Activated B cell treated with CpG ODN at 0.5 μM for 24 hours (primary cell): ENCODE data around the gene GPR55. TPM values are rescaled to one million over a fixed set of nuclear protein-coding genes. Genes with fewer than 3 reads are reported as not detected.

Source experiments
- ATAC-seq: fragments of 200-7000 bp; cut with Tn5 transposase; one replicate; pipeline ENCODE4 v1.10.0; 2021; ENCODE audit warnings: low read depth, mild to moderate bottlenecking, moderate library complexity
- CTCF ChIA-PET: fragments of 350-600 bp; sonication (Branson Sonifier 250); formaldehyde crosslinking; loops from one replicate; lab custom pipeline; 2021; ENCODE audit warnings: antibody characterized with exemption; lab: Charles Lee
- POLR2A ChIA-PET: fragments of 350-600 bp; sonication (Branson Sonifier 250); formaldehyde crosslinking; loops from one replicate; lab custom pipeline; 2021; ENCODE audit warnings: antibody characterized with exemption; lab: Charles Lee
- DNase-seq: peaks from one replicate; pipeline ENCODE4 v3.0.0; 2022
- H3K27ac Mint-ChIP-seq: one replicate; pipeline ENCODE4 v1.8.0; 2020; ENCODE audit warnings: mixed read lengths
- H3K27me3 Mint-ChIP-seq: one replicate; pipeline ENCODE4 v1.8.0; 2021; ENCODE audit warnings: mixed read lengths
- H3K36me3 Mint-ChIP-seq: one replicate; pipeline ENCODE4 v1.8.0; 2021; ENCODE audit warnings: low read depth, mixed read lengths
- H3K4me1 Mint-ChIP-seq: one replicate; pipeline ENCODE4 v1.8.0; 2021; ENCODE audit warnings: mixed read lengths
- H3K4me3 Mint-ChIP-seq: one replicate; pipeline ENCODE4 v1.8.0; 2020; ENCODE audit warnings: mild to moderate bottlenecking, mixed read lengths
- H3K9me3 Mint-ChIP-seq: one replicate; pipeline ENCODE4 v1.8.0; 2020; ENCODE audit warnings: mixed read lengths
- intact Hi-C: fragments of 100-400 bp; cut with micrococcal nuclease; formaldehyde crosslinking; loops from one replicate; pipeline ENCODE4 v1.15.1; 2024
- total RNA-seq: library from RNA; stranded (reverse); gene quantifications from 2 replicates; pipeline ENCODE4 v1.2.3, GENCODE V29; 2022
- TF ChIP-seq, protein P1 (sequence below): fragments of 200-600 bp; IDR thresholded peaks from one replicate; pipeline ENCODE4 v1.8.0; 2022; ENCODE audit warnings: antibody characterized with exemption, mild to moderate bottlenecking

GPR55 gene
- total RNA-seq, 1 donor from 2014 or later = 6.3 TPM

- Mint-ChIP-seq H3K27ac (no peak overlapping the region), H3K9me3 (no peaks in the 10 kb centered on the region), H3K4me1 (peaks cover 27% of the 10 kb centered on the region), H3K27me3 (peaks cover 1% of the 10 kb centered on the region), H3K36me3 (no peaks in the 10 kb centered on the region), H3K4me3 (no peak overlapping the region)
- intact Hi-C loops = no loop called here
- ATAC-seq (no peak), DNase-seq (no peak)
- CTCF ChIA-PET = no interaction called here
- POLR2A ChIA-PET = no interaction called here
- TF ChIP-seq, protein P1, sequence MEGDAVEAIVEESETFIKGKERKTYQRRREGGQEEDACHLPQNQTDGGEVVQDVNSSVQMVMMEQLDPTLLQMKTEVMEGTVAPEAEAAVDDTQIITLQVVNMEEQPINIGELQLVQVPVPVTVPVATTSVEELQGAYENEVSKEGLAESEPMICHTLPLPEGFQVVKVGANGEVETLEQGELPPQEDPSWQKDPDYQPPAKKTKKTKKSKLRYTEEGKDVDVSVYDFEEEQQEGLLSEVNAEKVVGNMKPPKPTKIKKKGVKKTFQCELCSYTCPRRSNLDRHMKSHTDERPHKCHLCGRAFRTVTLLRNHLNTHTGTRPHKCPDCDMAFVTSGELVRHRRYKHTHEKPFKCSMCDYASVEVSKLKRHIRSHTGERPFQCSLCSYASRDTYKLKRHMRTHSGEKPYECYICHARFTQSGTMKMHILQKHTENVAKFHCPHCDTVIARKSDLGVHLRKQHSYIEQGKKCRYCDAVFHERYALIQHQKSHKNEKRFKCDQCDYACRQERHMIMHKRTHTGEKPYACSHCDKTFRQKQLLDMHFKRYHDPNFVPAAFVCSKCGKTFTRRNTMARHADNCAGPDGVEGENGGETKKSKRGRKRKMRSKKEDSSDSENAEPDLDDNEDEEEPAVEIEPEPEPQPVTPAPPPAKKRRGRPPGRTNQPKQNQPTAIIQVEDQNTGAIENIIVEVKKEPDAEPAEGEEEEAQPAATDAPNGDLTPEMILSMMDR = no peak
These were observed 8.8 kb downstream of the GPR55 start for GRCh38 chr2:230916218-230916617.

DNA sequence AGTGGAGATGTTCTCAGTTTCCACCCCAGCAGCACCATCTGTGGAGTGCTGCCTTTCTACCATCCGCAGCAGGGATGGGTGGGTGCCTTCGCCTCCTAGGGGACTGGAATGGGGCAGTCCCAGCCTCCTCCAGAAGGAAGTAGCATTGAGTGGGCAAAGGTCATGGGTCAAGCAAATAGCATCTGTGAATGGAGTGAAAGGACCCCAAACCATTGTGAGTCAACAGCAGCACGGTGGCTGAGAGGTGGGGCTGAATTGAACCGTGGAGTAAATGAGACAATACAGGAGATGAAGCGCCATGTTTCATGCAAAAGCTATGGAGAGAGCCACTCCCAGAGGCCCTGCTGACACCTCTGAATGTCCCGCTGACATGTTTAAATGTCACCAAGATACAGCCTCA is 9.7 kb downstream of the GPR55 start:
- Mint-ChIP-seq H3K4me1 (peaks cover 22% of the 10 kb centered on the region), H3K27ac (no peak overlapping the region), H3K4me3 (no peak overlapping the region), H3K27me3 (peaks cover 1% of the 10 kb centered on the region), H3K9me3 (no peaks in the 10 kb centered on the region), H3K36me3 (no peaks in the 10 kb centered on the region)
- CTCF ChIA-PET = no interaction called here
- POLR2A ChIA-PET = no interaction called here
- ATAC-seq (no peak), DNase-seq (no peak)
- TF ChIP-seq, protein P1 = no peak
- intact Hi-C loops = no loop called here

- H3K9me3 Mint-ChIP-seq = no peaks in the 10 kb centered on the region
- ATAC-seq (no peak), DNase-seq (no peak)
- H3K27ac Mint-ChIP-seq = no peak overlapping the region
- TF ChIP-seq, protein P1 = no peak
- intact Hi-C loops = no loop called here
- H3K4me1 Mint-ChIP-seq = peaks cover 19% of the 10 kb centered on the region
- H3K36me3 Mint-ChIP-seq = no peaks in the 10 kb centered on the region
- ChIA-PET CTCF (no interaction called here), POLR2A (no interaction called here)
- H3K4me3 Mint-ChIP-seq = no peak overlapping the region
- peaks cover 1% of the 10 kb centered on the region for H3K27me3 Mint-ChIP-seq
These were observed 10.2 kb downstream of the GPR55 start for GRCh38 chr2:230914886-230915285.

DNA sequence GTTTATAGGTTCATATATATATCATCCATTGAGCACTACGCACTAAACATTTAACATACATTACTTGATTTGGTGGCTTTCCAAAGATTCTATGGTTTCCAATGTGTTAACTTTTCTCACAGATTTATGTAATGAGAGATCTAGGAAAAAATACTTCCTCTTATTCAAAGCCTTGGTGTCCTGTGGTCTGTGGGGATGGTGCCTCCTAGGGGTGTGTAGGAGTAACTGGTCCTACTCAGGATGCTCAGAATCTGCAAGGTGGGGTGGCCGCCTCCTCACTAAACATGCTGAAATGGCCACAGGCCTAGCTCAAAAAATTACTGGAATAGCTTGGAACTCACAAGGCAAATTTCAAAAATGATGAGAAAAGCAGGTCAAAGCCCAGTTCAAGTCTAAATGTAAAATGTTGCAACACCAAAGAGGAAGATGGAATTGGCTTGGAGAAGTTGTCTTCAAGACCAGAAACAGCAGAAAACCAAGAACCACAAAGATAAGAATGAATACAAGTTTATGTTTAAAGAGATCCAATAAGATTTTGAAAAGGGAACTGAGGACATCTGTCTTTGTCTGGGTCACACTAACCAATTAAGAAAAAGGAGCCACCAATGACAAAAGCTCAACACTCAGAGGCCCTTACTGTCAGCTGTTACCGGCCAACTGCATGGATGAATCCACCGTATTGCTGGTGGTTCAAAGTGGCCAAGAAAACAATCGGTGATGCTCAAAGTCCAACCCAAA is 11.5 kb downstream of the GPR55 start:
- H3K4me1 Mint-ChIP-seq = peaks cover 18% of the 10 kb centered on the region
- DNase-seq (peak; percentile 16), ATAC-seq (peak; percentile 94)
- H3K9me3 Mint-ChIP-seq = no peaks in the 10 kb centered on the region
- H3K27ac Mint-ChIP-seq = no peak overlapping the region
- H3K27me3 Mint-ChIP-seq = peaks cover 1% of the 10 kb centered on the region
- no peak overlapping the region for H3K4me3 Mint-ChIP-seq
- TF ChIP-seq, protein P1 = no peak
- CTCF ChIA-PET = interaction anchor here (0.6 to 2.9 kb wide), 9 partner anchors 11 to 90 kb away, joined by 3 to 33 read pairs (median 4); no protein-coding TSS in a partner anchor
- intact Hi-C loops = loop anchor here (1.0 kb wide), 3 partner anchors 49 to 89 kb away; partner anchors contain the start of gene ITM2C
- POLR2A ChIA-PET = interaction anchor here (0.8 kb wide), 1 partner anchor 31 kb away, joined by 6 read pairs; no protein-coding TSS in a partner anchor
- no peaks in the 10 kb centered on the region for H3K36me3 Mint-ChIP-seq

GRCh38 chr2:230912724-230913123 is 12.3 kb downstream of the GPR55 start:
- Mint-ChIP-seq H3K4me1 (peaks cover 21% of the 10 kb centered on the region), H3K9me3 (no peaks in the 10 kb centered on the region), H3K4me3 (no peak overlapping the region), H3K36me3 (peaks cover 2% of the 10 kb centered on the region), H3K27ac (no peak overlapping the region), H3K27me3 (peaks cover 1% of the 10 kb centered on the region)
- ATAC-seq = no peak
- POLR2A ChIA-PET = interaction anchor here (0.5 kb wide), 1 partner anchor 42 kb away, joined by 5 read pairs; no protein-coding TSS in a partner anchor
- TF ChIP-seq, protein P1 = no peak
- DNase-seq = no peak
- CTCF ChIA-PET = interaction anchor here (0.8 to 2.9 kb wide), 10 partner anchors 12 to 89 kb away, joined by 3 to 33 read pairs (median 4); no protein-coding TSS in a partner anchor
- intact Hi-C loops = loop anchor here (1.0 kb wide), 3 partner anchors 48 to 88 kb away; partner anchors contain the start of gene ITM2C
